ENCODE data around the gene CA5A.
A peak's percentile ranks its signal among the peaks of the same experiment; 100 is the strongest.
"Not testable (repeated sequence)": the region's sequence is repeated elsewhere in the genome, so short reads cannot be mapped to it uniquely, and the experiment has no call there.

CA5A gene

DNA sequence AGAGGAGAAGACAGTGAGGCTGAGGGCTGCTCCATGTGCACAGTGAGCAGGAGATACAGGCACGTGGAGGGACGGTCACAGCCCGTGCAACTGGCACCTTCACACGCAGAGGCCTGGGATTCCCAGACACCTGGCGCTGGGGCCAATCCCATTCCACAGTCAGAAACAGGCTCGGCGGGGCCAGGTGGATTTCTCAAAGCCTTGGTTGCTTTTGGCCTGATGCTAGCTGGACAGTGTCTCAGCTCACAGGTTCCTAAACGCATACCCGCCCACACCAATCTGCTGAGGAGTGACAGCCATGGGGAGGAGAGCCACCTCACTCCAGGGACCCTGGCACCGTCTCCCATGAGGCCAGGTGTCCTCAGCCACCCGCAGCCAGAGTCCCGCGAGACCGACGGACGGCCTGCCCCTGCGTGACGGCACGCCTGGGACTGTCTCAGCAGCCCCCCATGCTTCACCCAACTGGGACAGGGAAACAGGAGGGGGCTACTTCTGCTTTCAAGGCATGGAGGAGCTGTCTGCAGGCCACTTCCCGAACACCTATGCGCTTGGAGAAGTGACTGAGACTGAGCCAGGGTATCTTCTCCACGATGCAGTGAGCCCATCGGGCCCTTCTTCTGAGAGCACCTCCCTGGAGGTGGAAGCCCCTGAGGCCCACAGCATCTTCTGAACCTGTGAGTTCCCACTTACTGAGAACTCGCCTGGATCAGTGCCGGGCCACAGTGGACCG, 73.6 kb downstream of the CA5A start:
- in situ Hi-C loops (cut with HindIII; ENCODE audit: low pct_ligation_motif_present, low pct_unique_long_range_greater_than_20kb, low sequenced_read_pairs); DNase-seq: not testable (repeated sequence)

DNA sequence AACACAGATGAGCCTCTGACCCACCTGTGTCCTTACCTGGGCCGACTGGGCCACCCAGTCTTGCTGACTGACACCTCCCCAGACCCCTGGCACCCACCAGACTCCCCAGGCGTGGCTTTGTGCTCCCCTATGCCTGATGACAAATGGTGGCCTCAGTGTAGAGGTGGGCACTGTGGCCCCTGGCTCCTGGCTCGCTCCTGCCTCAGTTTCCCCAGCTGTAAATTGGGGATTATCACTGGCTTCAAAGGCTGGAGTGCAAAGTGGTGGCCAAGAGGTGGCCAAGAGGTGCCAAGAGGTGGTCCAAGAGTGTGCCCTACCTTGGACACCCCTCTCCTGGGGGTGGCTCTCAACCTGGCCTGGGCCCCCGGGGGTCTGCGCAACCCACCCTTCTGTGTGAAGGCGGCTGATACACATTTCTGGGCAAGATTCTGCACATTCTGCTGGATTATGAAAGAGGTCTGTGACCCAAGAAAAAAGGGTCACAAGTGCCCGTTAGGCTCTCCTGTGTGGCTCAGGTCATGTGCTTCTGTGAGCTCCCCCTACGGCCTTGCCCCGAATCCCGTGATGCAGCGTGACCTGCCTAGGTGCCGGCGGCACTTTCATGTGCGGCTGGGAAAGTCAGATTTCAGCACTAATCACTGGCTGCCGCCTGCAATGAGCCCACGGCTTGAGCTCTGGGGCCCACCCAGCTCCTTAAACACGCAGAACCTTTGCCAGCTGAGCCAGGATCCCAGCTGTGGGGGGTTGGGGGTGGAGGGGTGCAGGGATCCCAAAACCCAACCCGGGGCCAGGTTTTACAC, 74.8 kb downstream of the CA5A start:
- in situ Hi-C loops (cut with HindIII; ENCODE audit: low pct_ligation_motif_present, low pct_unique_long_range_greater_than_20kb, low sequenced_read_pairs); DNase-seq: not testable (repeated sequence)

DNA sequence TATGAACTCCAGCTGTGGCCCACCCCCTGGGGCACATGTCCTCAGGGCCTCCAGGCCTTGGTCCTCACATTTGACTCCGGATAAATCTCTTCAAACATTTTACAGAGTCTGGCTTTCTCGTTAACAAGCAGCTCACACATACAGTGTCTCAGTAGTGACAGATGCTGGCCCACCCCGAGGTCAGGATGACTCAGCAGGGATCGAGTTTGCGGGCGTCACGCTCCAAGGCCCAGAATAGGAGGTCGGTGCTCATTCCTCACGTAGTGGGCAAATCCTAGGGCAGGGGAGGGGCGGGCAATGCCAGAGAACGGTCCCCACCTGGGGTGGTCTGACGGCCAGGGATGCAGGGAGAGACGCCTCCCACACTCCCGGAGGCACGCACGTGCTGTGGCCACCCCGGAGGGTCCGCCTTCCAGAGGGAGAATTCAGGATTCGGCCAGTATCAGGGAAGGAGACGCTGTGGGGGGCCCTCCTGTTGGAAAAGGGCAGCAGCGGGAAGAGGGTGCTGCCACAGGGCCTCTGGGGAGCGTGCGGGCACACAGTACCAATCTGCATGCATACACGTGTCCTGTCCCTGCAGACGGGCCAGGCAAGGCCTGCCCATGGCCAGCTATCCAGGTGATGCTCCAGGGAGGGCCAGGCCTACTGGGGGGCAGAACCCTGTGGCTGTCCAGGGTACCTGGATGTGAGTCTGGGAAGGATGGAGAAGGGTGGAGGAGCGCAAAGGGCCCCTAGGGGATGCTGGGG, 75.6 kb downstream of the CA5A start:
- in situ Hi-C loops (cut with HindIII; ENCODE audit: low pct_ligation_motif_present, low pct_unique_long_range_greater_than_20kb, low sequenced_read_pairs): no loop called here
- DNase-seq: peak; percentile 90

GRCh38 chr16:87858151-87858993, 78.0 kb downstream of the CA5A start:
- DNase-seq; in situ Hi-C loops (cut with HindIII; ENCODE audit: low pct_ligation_motif_present, low pct_unique_long_range_greater_than_20kb, low sequenced_read_pairs): not testable (repeated sequence)

- in situ Hi-C loops (cut with HindIII; ENCODE audit: low pct_ligation_motif_present, low pct_unique_long_range_greater_than_20kb, low sequenced_read_pairs): no loop called here
- DNase-seq: no peak
Observed at GRCh38 chr16:87856791-87857228, 79.5 kb downstream of the CA5A start.

DNA sequence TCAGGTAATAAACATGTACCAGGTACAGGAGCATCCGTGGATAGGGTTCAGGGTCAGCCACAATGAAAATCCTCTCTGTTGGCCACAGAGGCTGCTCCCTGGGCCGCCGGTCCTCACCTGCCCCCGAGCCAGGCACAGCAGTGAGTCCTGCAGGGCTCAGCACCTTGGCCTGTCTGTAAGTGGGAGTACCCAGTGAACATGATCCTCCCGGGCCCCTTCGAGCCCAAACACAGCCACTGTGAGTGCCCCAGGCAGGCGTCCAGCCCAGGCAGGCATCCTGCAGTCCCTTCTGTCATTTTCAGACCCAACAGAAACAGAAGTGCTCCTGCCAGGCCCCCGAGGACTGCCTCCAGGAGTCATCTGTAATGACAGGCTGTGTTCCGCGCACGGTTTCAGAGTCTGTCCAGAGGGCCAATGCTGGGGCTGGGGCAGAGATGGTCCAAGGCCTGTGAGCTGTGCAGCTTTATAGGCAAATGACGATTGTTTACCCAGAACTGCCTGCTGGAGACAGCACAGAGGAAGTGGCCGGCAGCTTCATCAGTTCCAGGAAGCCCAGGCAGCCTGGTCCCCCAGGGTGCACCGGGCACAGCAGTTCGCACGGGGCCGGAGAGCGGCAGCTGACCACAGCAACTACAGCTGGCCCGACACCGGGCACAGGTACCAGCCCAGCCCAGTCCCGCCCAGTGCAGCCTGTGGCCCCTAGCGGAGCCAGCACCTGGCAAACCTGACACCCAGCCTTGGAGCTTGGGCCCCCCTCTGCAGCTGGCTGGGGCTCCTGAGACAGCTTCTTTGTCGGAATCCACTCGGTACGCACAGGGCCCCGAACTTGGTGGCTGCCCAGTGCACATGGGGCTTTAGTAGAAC, 80.2 kb downstream of the CA5A start:
- no peak for DNase-seq
- in situ Hi-C loops (cut with HindIII; ENCODE audit: low pct_ligation_motif_present, low pct_unique_long_range_greater_than_20kb, low sequenced_read_pairs): no loop called here

- no peak for DNase-seq
- in situ Hi-C loops (cut with HindIII; ENCODE audit: low pct_ligation_motif_present, low pct_unique_long_range_greater_than_20kb, low sequenced_read_pairs): no loop called here
Observed at GRCh38 chr16:87854907-87855683, 81.2 kb downstream of the CA5A start.

DNA sequence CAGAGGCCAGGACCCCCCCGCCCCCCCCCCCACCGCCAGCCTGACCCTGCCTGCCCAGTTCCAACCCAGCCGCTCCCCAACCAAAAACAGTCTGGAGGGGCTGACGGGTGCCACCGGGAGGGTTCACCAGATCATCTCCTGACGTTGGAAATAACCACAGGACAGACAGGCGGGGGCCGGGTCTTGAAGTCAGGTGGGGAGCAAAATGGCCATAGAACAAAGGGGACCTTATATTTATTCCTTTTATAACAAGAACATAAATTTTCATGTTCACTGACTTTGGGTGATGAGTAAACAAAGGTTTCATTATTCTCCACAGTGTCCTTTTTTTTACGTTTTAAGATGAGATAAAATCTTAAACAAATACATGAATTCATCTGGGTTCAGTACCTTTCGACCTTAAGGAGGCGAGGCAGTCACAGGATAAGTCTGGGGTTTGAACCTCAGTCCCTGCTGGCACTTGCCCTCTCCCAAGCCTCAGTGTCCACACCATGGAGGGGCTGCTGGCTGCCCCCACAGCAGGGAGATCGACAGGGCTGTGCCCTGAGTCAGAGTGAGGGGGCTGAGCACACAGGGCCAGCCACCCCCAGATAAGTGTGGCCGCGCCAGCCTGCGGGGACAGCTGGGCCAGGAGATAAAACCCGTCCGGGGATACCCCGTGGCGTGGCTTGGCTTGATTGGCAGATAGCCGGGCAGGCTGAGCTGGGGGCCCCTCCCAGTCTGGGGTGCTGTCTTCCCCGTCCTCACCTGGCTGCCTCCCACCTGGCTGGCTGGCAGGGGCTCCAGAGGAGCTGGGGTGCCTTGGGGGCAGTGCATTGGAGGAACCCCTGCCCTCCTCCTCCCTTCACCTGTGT, 82.0 kb downstream of the CA5A start:
- in situ Hi-C loops (cut with HindIII; ENCODE audit: low pct_ligation_motif_present, low pct_unique_long_range_greater_than_20kb, low sequenced_read_pairs): no loop called here
- no peak for DNase-seq

GRCh38 chr16:87853411-87854052, 82.8 kb downstream of the CA5A start:
- in situ Hi-C loops (cut with HindIII; ENCODE audit: low pct_ligation_motif_present, low pct_unique_long_range_greater_than_20kb, low sequenced_read_pairs): no loop called here
- DNase-seq: peak; percentile 88

DNA sequence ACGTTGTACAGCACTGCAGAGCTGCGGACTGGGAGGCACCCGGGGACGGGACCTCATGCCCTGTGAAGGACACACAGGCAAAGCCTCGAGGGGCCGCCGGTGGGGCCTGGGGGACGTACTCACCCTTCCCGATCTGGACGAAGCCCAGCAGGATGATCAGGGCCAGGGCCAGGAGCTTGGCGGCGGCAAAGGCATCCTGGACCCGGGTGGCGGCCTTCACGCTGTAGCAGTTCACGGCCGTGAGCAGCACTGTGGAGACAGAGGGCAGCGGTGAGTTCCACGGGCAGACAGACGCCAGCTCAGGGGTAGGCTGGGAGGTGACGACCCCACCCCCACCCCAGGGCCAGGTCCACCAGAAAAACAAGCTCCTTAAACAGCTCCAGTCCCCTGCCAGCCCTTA, 84.7 kb downstream of the CA5A start:
- DNase-seq: no peak
- in situ Hi-C loops (cut with HindIII; ENCODE audit: low pct_ligation_motif_present, low pct_unique_long_range_greater_than_20kb, low sequenced_read_pairs): no loop called here

DNA sequence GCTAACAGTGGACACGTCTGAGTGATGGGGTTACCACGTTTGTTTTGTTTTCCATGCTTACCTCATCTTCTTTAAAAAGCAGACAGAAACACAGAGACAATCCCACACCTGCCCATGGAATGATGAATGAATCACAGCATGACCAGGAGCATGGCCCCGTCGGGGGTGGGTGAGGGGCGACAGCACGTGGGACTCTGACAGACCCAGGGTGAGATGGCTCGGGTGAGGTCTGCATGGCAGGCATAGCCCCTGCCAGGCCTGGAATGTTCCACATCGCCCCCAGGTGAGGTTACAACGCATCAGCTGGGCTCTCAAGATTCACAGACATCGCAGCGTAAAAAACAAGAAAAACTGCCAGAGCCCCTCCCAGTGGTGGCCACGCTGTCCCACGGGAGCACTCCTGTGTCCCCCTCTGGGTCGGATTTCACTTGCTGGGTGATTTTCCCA, 85.2 kb downstream of the CA5A start:
- DNase-seq: no peak
- in situ Hi-C loops (cut with HindIII; ENCODE audit: low pct_ligation_motif_present, low pct_unique_long_range_greater_than_20kb, low sequenced_read_pairs): no loop called here

- in situ Hi-C loops (cut with HindIII; ENCODE audit: low pct_ligation_motif_present, low pct_unique_long_range_greater_than_20kb, low sequenced_read_pairs): no loop called here
- peak; percentile 65 for DNase-seq
Observed at GRCh38 chr16:87850009-87851006, 86.0 kb downstream of the CA5A start.

GRCh38 chr16:87849419-87850008, 86.8 kb downstream of the CA5A start:
- in situ Hi-C loops (cut with HindIII; ENCODE audit: low pct_ligation_motif_present, low pct_unique_long_range_greater_than_20kb, low sequenced_read_pairs): no loop called here
- DNase-seq: no peak

GRCh38 chr16:87848676-87849345, 87.5 kb downstream of the CA5A start:
- in situ Hi-C loops (cut with HindIII; ENCODE audit: low pct_ligation_motif_present, low pct_unique_long_range_greater_than_20kb, low sequenced_read_pairs): no loop called here
- DNase-seq: no peak

Data from ACHN (cell line).